AG04449 (cell line): Measurements from ENCODE around the gene MAPK8.
A peak's percentile ranks its signal among the peaks of the same experiment; 100 is the strongest.

Source experiments
- CTCF ChIA-PET: fragments of 350-600 bp; formaldehyde crosslinking; extraction: SDS; loops from one replicate; lab custom pipeline; 2021; ENCODE audit warnings: antibody characterized with exemption; lab: Yijun Ruan, JAX
- POLR2A ChIA-PET: fragments of 400-600, 350-600 bp; formaldehyde crosslinking; extraction: SDS; loops from one replicate; lab custom pipeline; 2020; ENCODE audit warnings: antibody characterized with exemption, inconsistent platforms; lab: Yijun Ruan, JAX
- DNase-seq: peaks from one replicate; pipeline ENCODE4 v3.0.0-alpha.2; 2010; ENCODE audit warnings: low read depth, low spot score
- H3K4me3 ChIP-seq: 2 replicates; pipeline ENCODE4 v1.5.1; 2011; ENCODE audit warnings: low read depth, mild to moderate bottlenecking, control low read depth, low read length
- TF ChIP-seq, protein P1 (sequence below): IDR thresholded peaks from one replicate; pipeline ENCODE4 v1.5.1; 2011; ENCODE audit warnings: mild to moderate bottlenecking, moderate library complexity, low read length, control low read depth, inconsistent platforms; ENCODE audit not compliant: insufficient read depth; ENCODE audit errors: missing control alignments

The MAPK8 gene

DNA sequence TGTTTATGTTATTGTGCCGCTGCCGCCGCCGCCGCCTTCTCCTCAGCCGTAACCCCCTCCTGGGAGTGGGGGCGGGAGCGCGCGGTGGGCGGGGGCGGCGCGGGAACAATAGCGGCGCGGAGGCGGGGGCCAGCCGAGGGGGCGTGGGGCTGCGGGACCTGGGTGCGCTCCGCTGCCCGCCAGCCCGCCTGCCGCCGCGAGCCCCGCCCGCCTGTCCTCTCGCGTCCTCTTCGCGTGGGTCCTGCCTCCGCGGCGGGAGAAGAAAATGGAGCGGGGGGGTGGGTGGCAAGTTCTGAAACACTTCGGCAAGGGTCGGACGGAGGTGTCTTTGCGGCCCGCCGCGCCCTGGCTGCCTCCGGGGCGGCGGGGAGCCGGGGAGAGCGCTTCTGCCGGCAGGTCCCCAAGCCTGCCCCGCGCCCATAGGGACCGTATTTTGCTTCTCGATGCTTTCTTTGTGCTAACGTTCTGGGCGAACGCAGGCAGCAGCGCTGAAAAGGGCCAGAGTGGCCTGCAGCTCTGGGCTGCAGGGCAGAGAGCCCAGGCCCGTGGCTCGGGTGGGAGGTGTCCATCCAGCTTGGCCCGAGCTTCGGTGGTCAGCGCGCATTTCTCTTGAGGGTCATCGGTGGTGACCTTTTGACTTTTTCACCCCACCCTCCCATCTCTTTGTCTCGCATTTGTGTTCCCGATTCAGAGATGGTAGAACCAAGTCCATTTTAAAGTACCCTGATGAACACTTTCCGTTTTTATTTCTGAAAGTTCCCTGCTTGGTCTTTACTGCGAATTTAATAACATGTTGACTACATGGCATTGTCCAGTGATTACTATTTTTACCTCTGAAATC is 613 bp downstream of the MAPK8 start:
- peak overlapping the region; percentile 88 for H3K4me3 ChIP-seq
- no peak for DNase-seq
- POLR2A ChIA-PET: no interaction called here
- TF ChIP-seq, protein P1, sequence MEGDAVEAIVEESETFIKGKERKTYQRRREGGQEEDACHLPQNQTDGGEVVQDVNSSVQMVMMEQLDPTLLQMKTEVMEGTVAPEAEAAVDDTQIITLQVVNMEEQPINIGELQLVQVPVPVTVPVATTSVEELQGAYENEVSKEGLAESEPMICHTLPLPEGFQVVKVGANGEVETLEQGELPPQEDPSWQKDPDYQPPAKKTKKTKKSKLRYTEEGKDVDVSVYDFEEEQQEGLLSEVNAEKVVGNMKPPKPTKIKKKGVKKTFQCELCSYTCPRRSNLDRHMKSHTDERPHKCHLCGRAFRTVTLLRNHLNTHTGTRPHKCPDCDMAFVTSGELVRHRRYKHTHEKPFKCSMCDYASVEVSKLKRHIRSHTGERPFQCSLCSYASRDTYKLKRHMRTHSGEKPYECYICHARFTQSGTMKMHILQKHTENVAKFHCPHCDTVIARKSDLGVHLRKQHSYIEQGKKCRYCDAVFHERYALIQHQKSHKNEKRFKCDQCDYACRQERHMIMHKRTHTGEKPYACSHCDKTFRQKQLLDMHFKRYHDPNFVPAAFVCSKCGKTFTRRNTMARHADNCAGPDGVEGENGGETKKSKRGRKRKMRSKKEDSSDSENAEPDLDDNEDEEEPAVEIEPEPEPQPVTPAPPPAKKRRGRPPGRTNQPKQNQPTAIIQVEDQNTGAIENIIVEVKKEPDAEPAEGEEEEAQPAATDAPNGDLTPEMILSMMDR: no peak
- CTCF ChIA-PET: interaction anchor here (1.6 kb wide), 1 partner anchor 351 kb away, joined by 3 read pairs; no protein-coding TSS in a partner anchor

DNA sequence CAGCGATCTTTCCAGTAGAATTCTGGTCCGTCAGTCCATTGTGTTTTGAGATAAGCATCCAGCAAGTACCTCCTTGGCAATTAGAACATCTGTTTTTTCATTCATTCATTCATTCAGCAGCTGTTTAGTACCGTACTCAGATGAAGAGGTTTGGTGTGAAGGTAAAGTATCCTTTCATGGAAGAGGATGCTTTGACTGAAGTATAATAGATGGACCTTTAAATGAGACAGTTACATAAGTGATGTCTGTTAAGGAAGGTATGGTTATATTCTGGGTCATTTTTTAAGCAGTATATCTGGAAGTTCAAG is 1.2 kb downstream of the MAPK8 start:
- TF ChIP-seq, protein P1: no peak
- DNase-seq: no peak
- H3K4me3 ChIP-seq: peak overlapping the region; percentile 88
- ChIA-PET CTCF (interaction anchor here (1.6 kb wide), 1 partner anchor 351 kb away, joined by 3 read pairs; no protein-coding TSS in a partner anchor), POLR2A (no interaction called here)

DNA sequence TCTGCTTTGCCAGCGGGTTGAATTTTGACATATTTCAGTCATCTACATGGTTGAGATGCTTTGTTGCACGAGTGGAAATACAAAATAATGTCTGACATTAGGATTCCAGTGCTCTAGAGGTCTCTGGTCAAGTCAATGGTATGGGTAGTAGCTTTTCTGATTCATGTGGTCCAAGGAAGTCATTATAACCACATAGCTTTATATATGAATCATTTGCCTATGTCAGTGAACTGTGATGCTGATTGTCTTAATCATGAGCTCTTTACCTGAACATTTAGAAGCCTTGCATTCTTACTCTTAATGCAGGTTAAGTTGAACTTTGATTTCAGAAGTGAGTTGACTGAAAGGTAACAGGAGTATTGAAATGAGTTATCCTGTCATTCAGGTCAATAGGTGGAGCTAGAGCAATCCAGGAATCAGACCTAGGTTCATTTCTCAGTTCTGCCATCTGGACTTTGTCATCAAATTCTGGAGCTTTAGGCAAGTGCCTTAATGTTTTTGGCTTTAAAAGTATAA is 3.3 kb downstream of the MAPK8 start:
- H3K4me3 ChIP-seq: no peak overlapping the region
- CTCF ChIA-PET: interaction anchor here (0.6 to 2.7 kb wide), 7 partner anchors 10 to 348 kb away, joined by 3 to 14 read pairs (median 4); no protein-coding TSS in a partner anchor
- TF ChIP-seq, protein P1: no peak
- POLR2A ChIA-PET: no interaction called here
- DNase-seq: no peak

DNA sequence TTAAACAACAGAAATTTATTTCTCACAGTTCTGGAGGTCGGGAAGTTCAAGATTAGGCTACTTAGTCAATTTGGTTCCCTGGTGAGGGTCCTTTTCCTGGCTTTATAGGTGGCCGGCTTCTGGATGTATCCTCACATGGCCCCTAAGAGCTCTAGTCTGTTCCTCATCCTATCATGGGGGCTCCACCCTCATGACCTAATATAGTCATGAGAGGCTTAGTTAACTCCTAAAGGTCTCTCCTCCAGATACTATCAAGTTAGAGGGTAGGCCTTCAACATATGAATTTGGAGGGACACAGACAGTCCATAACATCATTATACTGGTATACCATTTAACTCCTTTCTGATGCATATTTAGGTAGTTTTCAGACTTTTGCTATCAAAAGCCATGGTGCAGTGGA is 7.6 kb downstream of the MAPK8 start:
- no peak overlapping the region for H3K4me3 ChIP-seq
- no peak for DNase-seq
- POLR2A ChIA-PET: no interaction called here
- TF ChIP-seq, protein P1: no peak
- CTCF ChIA-PET: no interaction called here

DNA sequence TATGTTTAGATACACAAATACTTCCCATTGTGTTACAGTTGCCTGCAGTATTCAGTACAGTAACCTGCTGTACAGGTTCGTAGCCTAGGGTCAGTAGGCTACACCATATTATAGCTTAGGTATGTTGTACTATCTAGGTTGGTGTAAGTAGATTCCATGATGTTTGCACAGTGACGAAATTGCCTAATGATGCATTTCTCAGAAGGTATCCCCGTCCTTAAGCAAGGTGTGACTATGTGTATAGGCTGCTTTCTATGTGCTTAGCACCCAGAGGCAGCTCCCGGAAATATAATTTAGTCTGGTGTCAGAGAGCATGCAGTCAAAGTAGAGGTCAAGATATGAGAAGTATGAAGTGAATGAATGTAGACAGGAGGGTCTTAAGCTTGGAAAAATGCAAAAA is 9.8 kb downstream of the MAPK8 start:
- ChIA-PET POLR2A (no interaction called here), CTCF (no interaction called here)
- no peak for DNase-seq
- TF ChIP-seq, protein P1: no peak
- H3K4me3 ChIP-seq: no peak overlapping the region

DNA sequence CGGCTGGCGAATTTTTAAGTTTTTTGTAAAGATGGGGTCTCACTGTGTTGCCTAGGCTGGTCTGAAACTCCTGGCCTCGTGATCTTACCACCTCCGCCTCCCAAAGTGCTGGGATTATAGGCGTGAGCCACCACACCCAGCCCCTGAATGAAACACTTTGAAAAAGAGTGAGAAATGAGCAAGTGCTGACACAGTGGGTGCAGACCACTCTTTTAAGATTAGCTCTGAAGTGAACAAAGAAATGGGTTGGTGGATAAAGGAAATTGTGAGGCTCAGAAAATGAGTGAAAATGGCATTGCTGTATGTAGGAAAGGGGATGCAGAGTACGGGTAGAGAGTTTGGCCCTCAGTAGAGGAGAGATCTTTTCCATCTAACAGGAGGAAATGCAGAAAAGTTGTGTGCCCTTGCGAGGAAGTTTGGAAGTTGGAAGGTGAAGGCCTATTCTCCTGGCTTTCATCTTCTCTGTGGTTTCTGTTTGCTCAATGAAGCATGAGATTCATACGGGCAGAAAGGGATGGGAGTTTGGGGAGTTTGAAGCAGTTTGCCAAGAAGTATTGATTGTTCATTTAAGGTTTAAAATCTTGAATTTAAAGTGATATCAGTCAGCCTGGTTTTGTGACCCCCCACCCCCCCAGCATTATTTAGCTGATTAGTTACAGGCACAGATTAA is 11.0 kb downstream of the MAPK8 start:
- no peak overlapping the region for H3K4me3 ChIP-seq
- ChIA-PET POLR2A (no interaction called here), CTCF (interaction anchor here (0.9 kb wide), 1 partner anchor 9 kb away, joined by 3 read pairs; no protein-coding TSS in a partner anchor)
- TF ChIP-seq, protein P1: no peak
- no peak for DNase-seq
